ENCODE data around the gene PIGH. TPM values are rescaled to one million over a fixed set of nuclear protein-coding genes. Genes with fewer than 3 reads are reported as not detected.

Gene PIGH
- total RNA-seq, 6 donors from 2014 or later, result 11.5 to 27.5 (median 23.1) TPM

GRCh38 chr14:67569011-67569650 lies 30.9 kb downstream of the PIGH start:
- WGBS, 2 donors, result 63 to 76% methylated on average over 9 to 11 of the region's 11 CpGs
- H3K9me3 ChIP-seq, result no peaks in the 10 kb centered on the region
- ATAC-seq (ENCODE audit: low FRiP score in 2 of 2) (no peak), DNase-seq (no peak)
- no peak overlapping the region for H3K27ac ChIP-seq
- TF ChIP-seq EP300 (IDR thresholded peaks at IDR 0.05), result no peak
- no peaks in the 10 kb centered on the region for H3K4me1 ChIP-seq
- H3K36me3 ChIP-seq, result no peaks in the 10 kb centered on the region
- H3K4me3 ChIP-seq, result no peak overlapping the region
- H3K27me3 ChIP-seq, result no peaks in the 10 kb centered on the region

- TF ChIP-seq POLR2A (IDR thresholded peaks at IDR 0.05) (no peak), POLR2AphosphoS5 (IDR thresholded peaks at IDR 0.05) (no peak), EP300 (IDR thresholded peaks at IDR 0.05) (no peak), CTCF (IDR thresholded peaks at IDR 0.05) (no peak)
- no peak for DNase-seq
- 78 to 83% methylated on average over 3 of the region's 3 CpGs for WGBS, 2 donors
- Histone ChIP-seq H3K27me3 (no peaks in the 10 kb centered on the region), H3K27ac (no peak overlapping the region), H3K4me1 (no peaks in the 10 kb centered on the region), H3K9me3 (no peaks in the 10 kb centered on the region), H3K4me3 (no peak overlapping the region), H3K36me3 (no peaks in the 10 kb centered on the region)
- ATAC-seq (ENCODE audit: low FRiP score in 2 of 2), result no peak
Measured at GRCh38 chr14:67567654-67568053, 32.4 kb downstream of the PIGH start.

- no peak for ATAC-seq (ENCODE audit: low FRiP score in 2 of 2)
- no peak overlapping the region for H3K4me3 ChIP-seq
- H3K36me3 ChIP-seq, result no peaks in the 10 kb centered on the region
- TF ChIP-seq POLR2A (IDR thresholded peaks at IDR 0.05) (no peak), CTCF (IDR thresholded peaks at IDR 0.05) (no peak)
- H3K27me3 ChIP-seq, result no peaks in the 10 kb centered on the region
- no peak overlapping the region for H3K27ac ChIP-seq
- DNase-seq, result no peak
- WGBS, 2 donors, result 72 to 73% methylated on average over 5 to 6 of the region's 6 CpGs
- H3K4me1 ChIP-seq, result no peaks in the 10 kb centered on the region
- H3K9me3 ChIP-seq, result no peaks in the 10 kb centered on the region
Measured at GRCh38 chr14:67566908-67567307, 33.2 kb downstream of the PIGH start.

DNA sequence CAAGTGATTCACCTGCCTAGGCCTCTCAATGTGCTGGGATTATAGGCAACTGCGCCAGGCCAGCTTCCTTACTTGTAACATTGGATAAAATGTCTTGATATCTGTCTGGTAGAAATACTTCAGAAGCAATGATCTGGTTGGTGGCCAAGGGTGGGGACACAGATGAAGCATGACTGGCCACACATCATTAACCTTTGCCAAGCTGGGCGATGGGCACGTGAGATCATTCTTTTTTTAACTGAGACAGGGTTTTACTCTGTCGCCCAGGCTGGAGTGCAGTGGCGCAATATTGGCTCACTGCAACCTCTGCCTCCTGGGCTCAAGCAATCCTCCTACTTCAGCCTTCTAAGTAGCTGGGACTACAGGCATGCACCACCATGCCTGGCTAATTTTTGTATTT lies 35.8 kb downstream of the PIGH start:
- H3K4me1 ChIP-seq, result no peaks in the 10 kb centered on the region
- H3K9me3 ChIP-seq, result no peaks in the 10 kb centered on the region
- H3K27me3 ChIP-seq, result no peaks in the 10 kb centered on the region
- H3K27ac ChIP-seq, result no peak overlapping the region
- DNase-seq (no peak), ATAC-seq (ENCODE audit: low FRiP score in 2 of 2) (no peak)
- WGBS, 2 donors, result 70 to 72% methylated on average over 5 of the region's 5 CpGs
- H3K36me3 ChIP-seq, result no peaks in the 10 kb centered on the region
- H3K4me3 ChIP-seq, result no peak overlapping the region
- TF ChIP-seq CTCF (IDR thresholded peaks at IDR 0.05), result no peak
- TF ChIP-seq POLR2AphosphoS5 (IDR thresholded peaks at IDR 0.05), result no peak
- no peak for TF ChIP-seq POLR2A (IDR thresholded peaks at IDR 0.05)
- TF ChIP-seq EP300 (IDR thresholded peaks at IDR 0.05), result no peak

- Histone ChIP-seq H3K4me1 (no peaks in the 10 kb centered on the region), H3K27me3 (no peaks in the 10 kb centered on the region), H3K36me3 (no peaks in the 10 kb centered on the region), H3K4me3 (no peak overlapping the region), H3K27ac (no peak overlapping the region), H3K9me3 (no peaks in the 10 kb centered on the region)
- TF ChIP-seq EP300 (IDR thresholded peaks at IDR 0.05) (no peak), CTCF (IDR thresholded peaks at IDR 0.05) (no peak), POLR2AphosphoS5 (IDR thresholded peaks at IDR 0.05) (no peak), POLR2A (IDR thresholded peaks at IDR 0.05) (no peak)
- ATAC-seq (ENCODE audit: low FRiP score in 2 of 2) (no peak), DNase-seq (no peak)
- WGBS, 2 donors, result 92 to 93% methylated on average over 2 to 5 of the region's 5 CpGs
Measured at GRCh38 chr14:67562776-67563150, 37.3 kb downstream of the PIGH start.
